GM19467 (cell line): ENCODE measurements around the gene CLINT1.
"Not testable (repeated sequence)": the region's sequence is repeated elsewhere in the genome, so short reads cannot be mapped to it uniquely, and the experiment has no call there.

Source experiments
- ATAC-seq: cut with Tn5 transposase; IDR thresholded peaks from one replicate; pipeline ENCODE4 v1.9.1; 2021; ENCODE audit warnings: mild to moderate bottlenecking, moderate library complexity; ENCODE audit not compliant: unreplicated experiment

CLINT1 gene

GRCh38 chr5:157858527-157859226 is at the start of gene CLINT1:
Gene CLINT1 (minus strand): TSS chr5:157859145. CDS start chr5:157858970, 175 bp downstream.
- ATAC-seq = peak; percentile 50

DNA sequence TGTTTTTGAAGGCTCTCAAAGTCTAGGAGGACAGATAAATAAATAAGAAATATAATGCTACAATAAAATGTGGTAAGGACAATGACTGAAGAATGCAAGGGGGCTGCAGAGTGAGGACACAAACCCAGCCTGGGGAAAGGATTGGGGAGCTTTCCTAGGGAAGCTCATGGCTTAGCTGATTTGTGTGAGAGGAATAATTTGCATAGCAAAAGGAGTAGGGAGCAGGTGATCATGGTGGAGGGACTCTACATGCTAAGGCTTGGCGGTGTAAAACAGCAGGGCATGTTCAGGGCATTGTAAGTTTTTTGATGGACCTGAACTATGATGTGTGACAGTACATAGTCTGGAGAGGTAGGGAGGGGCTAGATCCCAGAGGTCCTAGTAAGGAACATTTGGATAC is 49.5 kb upstream of the CLINT1 start:
- ATAC-seq = no peak

- ATAC-seq = no peak
Observed at GRCh38 chr5:157907479-157907878, 48.5 kb upstream of the CLINT1 start.

DNA sequence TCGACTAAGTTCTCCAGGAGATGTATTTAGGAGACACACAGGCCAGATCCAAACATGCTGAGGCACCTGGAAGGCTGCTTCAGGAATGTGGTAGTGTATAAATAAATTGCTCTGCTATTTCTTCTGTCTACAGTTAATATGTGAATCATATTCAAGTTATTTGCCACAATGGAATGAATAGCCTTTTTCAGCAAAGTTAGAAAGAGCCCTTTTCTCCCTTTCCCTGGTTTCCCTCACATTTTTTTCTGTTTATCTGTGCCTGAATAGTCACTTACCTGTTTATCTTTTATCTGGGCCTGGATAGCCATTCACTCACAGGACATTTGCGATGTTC is 44.1 kb upstream of the CLINT1 start:
- no peak for ATAC-seq

- no peak for ATAC-seq
Observed at GRCh38 chr5:157902449-157903116, 43.6 kb upstream of the CLINT1 start.

GRCh38 chr5:157900644-157901043 is 41.7 kb upstream of the CLINT1 start:
- peak; percentile 76 for ATAC-seq

DNA sequence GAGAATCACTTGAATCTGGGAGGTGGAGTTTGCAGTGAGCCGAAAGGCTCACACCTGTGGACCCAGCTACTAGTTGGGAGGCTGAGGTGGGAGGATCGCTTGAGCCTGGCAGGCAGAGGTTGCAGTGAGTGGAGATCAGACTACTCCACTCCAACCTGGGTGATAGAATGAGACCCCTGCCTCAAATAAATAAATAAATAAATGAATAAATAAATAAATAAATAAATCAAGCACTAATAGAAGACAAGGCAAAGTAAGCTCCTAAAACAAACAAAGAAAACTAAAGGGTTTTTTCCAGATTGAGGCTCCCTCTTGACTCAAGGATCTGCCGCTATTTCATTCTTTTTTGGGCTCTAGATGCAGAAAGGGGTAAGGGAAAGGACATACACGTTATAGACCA is 34.7 kb upstream of the CLINT1 start:
- no peak for ATAC-seq

DNA sequence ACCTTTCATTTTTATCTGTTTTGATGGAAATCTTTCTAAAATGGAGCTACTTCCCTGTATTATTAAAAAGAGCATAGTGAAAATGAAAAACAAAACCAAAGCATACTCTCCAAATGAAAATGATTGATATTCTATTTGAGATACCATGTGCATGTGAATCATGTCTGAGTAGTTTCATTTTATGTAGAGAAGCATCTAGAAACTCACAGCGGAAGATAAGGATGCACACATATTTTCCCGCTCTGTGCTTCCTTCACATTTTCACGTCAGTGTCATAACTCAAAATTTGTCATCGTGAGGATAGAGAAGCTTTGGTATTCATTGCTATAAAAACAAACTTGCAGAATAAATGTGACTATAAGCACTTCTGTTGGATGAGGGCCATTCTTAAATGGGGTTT is 34.0 kb upstream of the CLINT1 start:
- no peak for ATAC-seq

DNA sequence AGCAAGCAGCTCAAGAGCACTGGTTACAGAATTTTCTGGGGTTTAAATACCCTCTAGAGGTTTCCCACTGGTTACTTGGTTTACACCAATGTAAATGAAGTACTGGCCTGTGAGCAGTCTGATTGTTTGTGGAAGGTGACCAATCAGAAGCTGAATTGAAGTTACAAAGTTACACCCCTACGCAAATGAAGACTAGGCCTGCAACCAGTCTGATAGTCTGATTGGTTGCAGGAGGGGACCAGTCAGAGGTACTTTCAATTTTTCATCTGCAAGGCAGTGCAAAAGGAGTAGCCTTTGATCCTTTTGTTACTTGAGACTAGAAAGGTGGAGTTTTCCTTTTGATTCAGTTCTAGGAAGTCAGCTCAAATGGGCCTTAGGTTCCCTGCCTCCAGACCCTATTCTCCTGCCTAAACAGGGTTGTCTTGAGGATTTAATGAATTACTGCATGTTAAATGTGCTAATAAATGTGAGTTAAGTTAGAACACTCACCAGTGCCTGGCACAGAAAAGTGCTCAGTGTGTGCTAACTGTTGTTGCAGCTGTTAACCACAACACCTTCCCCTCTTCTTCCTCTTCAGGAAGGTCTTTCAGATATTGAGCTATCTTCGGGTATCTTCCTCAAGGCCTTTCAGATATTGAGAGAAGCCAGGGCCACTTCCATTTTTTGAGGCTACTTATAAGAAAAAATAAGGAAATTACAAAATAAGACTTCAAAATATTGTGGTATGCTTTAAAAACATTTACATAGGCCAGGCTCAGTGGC is 32.1 kb upstream of the CLINT1 start:
- ATAC-seq = no peak

- ATAC-seq = no peak
Observed at GRCh38 chr5:157888814-157889532, 30.0 kb upstream of the CLINT1 start.

DNA sequence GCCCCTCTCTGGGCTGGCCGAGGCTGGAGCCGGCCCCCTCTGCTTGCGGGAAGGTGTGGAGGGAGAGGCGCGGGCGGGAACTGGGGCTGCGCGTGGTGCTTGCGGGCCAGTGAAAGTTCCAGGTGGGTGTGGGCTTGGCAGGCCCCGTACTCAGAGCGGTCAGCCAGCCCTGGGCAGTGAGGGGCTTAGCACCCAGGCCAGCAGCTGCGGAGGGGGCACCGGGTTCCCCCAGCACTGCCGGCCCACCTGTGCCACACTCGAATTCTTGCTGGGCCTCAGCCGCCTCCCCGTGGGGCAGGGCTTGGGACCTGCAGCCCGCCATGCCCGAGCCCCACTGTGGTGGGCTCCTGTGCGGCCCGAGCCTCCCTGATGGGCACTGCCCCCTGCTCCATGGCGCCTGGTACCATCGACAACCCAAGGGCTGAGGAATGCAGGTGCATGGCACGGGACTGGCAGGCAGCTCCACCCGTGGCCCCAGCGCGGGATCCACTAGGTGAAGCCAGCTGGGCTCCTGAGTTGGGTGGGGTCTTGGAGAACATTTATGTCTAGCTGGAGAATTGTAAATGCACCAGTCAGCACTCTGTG is 27.9 kb upstream of the CLINT1 start:
- ATAC-seq = no peak

DNA sequence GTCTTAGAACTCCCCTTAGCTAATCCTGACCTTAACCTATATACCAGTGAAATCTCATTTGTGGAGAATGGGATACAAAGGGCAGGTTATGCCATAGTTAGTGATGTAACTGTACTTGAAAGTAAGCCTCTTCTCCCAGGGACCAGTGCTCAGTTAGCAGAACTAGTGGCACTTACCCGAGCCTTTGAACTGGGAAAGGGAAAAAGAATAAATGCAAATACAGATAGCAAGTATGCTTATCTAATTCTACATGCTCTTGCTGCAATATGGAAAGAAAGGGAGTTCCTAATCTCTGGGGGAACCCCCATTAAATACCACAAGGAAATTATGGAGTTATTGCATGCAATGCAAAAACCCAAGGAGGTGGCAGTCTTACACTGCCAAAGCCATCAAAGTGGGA is 26.1 kb upstream of the CLINT1 start:
- not testable (repeated sequence) for ATAC-seq

DNA sequence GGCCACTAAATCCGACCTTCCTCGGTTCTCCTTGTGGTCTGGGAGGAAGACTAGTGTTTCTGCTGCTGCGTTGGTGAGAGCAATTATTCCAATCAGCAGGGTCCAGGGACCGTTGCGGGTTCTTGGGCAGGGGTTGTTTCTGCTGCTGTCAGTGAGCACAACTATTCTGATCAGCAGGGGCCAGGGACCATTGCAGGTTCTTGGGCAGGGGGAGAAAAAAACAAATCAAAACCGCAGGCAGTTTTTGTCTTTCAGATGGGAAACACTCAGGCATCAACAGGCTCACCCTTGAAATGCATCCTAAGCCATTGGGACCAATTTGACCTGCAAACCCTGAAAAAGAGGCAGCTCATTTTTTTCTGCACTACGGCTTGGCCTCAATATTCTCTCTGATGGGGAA is 22.6 kb upstream of the CLINT1 start:
- not testable (repeated sequence) for ATAC-seq

DNA sequence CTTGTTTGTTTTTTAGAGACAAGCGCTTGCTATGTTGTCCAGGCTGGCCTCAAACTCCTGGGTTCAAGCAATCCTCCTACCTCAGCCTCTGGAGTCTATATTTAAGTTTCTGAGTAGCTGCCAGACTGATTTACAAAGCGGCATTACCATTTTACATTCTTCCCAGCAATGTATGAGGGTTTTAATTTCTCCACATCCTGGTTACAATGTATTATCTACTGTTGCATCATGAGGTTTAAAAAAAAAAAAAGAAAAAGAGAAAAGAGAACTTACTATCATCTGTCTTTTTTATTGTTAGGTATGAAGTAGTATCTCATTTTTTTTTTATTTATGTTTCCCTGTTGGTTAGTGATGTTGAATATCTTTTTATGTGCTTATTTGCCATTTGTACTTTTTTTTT is 18.9 kb upstream of the CLINT1 start:
- ATAC-seq = no peak

DNA sequence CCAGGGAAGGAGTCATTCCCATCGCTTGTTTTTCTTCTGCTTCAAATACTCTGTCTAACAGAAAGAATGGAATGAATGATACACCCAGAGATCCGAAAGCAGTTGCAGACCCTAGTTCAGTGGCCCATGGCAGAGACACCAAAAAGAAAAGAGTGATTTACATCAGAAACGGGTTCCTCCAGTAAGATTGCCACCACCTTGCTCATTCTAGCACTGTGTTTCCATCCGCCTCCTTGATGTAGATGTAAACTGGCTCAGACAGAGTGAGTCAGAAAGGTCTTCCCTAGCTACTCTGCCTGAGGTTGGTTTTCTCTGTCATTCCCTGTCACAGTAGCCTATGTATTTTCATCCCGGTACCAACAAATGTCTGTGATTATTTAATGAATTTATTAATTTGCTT is 15.9 kb upstream of the CLINT1 start:
- ATAC-seq = no peak

GRCh38 chr5:157870837-157871834 is 12.2 kb upstream of the CLINT1 start:
- no peak for ATAC-seq

GRCh38 chr5:157867751-157868387 is 8.9 kb upstream of the CLINT1 start:
- no peak for ATAC-seq

GRCh38 chr5:157866536-157866935 is 7.6 kb upstream of the CLINT1 start:
- ATAC-seq = no peak

DNA sequence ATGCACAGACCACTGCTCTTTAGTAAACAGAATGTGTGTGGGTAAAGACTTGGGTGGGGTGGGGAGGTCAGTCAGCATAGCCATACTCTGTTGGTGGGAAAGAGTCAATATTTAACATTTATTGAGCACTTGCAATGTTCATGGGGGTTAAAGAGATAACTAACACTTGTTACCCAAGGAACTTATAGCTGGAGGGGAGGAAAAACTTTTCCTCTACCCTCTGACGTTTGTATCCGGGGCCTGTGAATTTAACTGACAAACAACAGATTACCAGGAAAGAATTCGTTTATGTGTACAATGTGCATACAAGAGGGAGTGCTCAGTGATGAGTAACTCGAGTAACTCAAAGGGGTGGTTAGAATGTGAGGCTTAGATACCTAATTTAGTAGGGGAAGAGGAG is 6.8 kb upstream of the CLINT1 start:
- no peak for ATAC-seq
